Measurements from ENCODE around the gene B3GLCT. TPM values are rescaled to one million over a fixed set of nuclear protein-coding genes. Genes with fewer than 3 reads are reported as not detected.

The B3GLCT gene
- total and polyA plus RNA-seq, 2 experiments from 2014 or later: 5.7 to 10.8 TPM

GRCh38 chr13:31250435-31250834, 50.7 kb downstream of the B3GLCT start:
- H4K20me1 ChIP-seq (ENCODE audit: insufficient read depth, poor library complexity, severe bottlenecking): no peaks in the 10 kb centered on the region

GRCh38 chr13:31261241-31261640, 61.5 kb downstream of the B3GLCT start:
- no peaks in the 10 kb centered on the region for H3K4me1 ChIP-seq (ENCODE audit: insufficient read depth)
- no peaks in the 10 kb centered on the region for H3K9me2 ChIP-seq (replicated peaks; ENCODE audit: insufficient read depth)
- H3K9me3 ChIP-seq (ENCODE audit: low read depth): no peaks in the 10 kb centered on the region
- no peaks in the 10 kb centered on the region for H3K36me3 ChIP-seq (replicated peaks; ENCODE audit: insufficient read depth, low read depth)
- H4K20me1 ChIP-seq (ENCODE audit: insufficient read depth, poor library complexity, severe bottlenecking): no peaks in the 10 kb centered on the region
- DNase-seq (ENCODE audit: low spot score): no peak
- H3K4me3 ChIP-seq: no peak overlapping the region
- H3K27me3 ChIP-seq: no peaks in the 10 kb centered on the region
- no peaks in the 10 kb centered on the region for H3K79me2 ChIP-seq
- 86% methylated on average over 2 of the region's 2 CpGs for whole genome bisulfite sequencing (ENCODE audit: low lambda C conversion rate, missing lambda C conversion rate)
- no peak for TF ChIP-seq EZH2 (IDR thresholded peaks at IDR 0.05; ENCODE audit: borderline replicate concordance)
- no peak for TF ChIP-seq EZH2phosphoT487 (IDR thresholded peaks at IDR 0.05; ENCODE audit: low read depth, severe bottlenecking, unreplicated experiment)
- TF ChIP-seq CTCF (IDR thresholded peaks at IDR 0.05; ENCODE audit: poor library complexity): no peak
- H3K4me2 ChIP-seq: no peak overlapping the region
- no peak overlapping the region for H2AFZ ChIP-seq
- H3K27ac ChIP-seq: no peak overlapping the region

More at GRCh38 chr13:31250435-31250834, 50.7 kb downstream of the B3GLCT start:
- H2AFZ ChIP-seq: no peak overlapping the region
- H3K9me3 ChIP-seq (ENCODE audit: low read depth): no peaks in the 10 kb centered on the region
- H3K27me3 ChIP-seq: no peaks in the 10 kb centered on the region
- TF ChIP-seq EZH2 (IDR thresholded peaks at IDR 0.05; ENCODE audit: borderline replicate concordance) (no peak), EZH2phosphoT487 (IDR thresholded peaks at IDR 0.05; ENCODE audit: low read depth, severe bottlenecking, unreplicated experiment) (no peak), CTCF (IDR thresholded peaks at IDR 0.05; ENCODE audit: poor library complexity) (no peak)
- no peaks in the 10 kb centered on the region for H3K36me3 ChIP-seq (replicated peaks; ENCODE audit: insufficient read depth, low read depth)
- WGBS (ENCODE audit: low lambda C conversion rate, missing lambda C conversion rate): 83% methylated on average over 7 of the region's 7 CpGs
- H3K4me2 ChIP-seq: no peak overlapping the region
- no peaks in the 10 kb centered on the region for H3K79me2 ChIP-seq
- no peaks in the 10 kb centered on the region for H3K4me1 ChIP-seq (ENCODE audit: insufficient read depth)
- no peak overlapping the region for H3K27ac ChIP-seq
- H3K4me3 ChIP-seq: no peak overlapping the region
- no peaks in the 10 kb centered on the region for H3K9me2 ChIP-seq (replicated peaks; ENCODE audit: insufficient read depth)
- no peak for DNase-seq (ENCODE audit: low spot score)

- no peak overlapping the region for H3K4me2 ChIP-seq
- H3K27ac ChIP-seq: no peak overlapping the region
- H4K20me1 ChIP-seq (ENCODE audit: insufficient read depth, poor library complexity, severe bottlenecking): no peaks in the 10 kb centered on the region
- no peaks in the 10 kb centered on the region for H3K9me3 ChIP-seq (ENCODE audit: low read depth)
- no peak for TF ChIP-seq EZH2phosphoT487 (IDR thresholded peaks at IDR 0.05; ENCODE audit: low read depth, severe bottlenecking, unreplicated experiment)
- TF ChIP-seq EZH2 (IDR thresholded peaks at IDR 0.05; ENCODE audit: borderline replicate concordance): no peak
- no peak for TF ChIP-seq CTCF (IDR thresholded peaks at IDR 0.05; ENCODE audit: poor library complexity)
- 100% methylated on average over 1 of the region's 1 CpG for WGBS (ENCODE audit: low lambda C conversion rate, missing lambda C conversion rate)
- DNase-seq (ENCODE audit: low spot score): no peak
- H3K36me3 ChIP-seq (replicated peaks; ENCODE audit: insufficient read depth, low read depth): no peaks in the 10 kb centered on the region
- no peaks in the 10 kb centered on the region for H3K9me2 ChIP-seq (replicated peaks; ENCODE audit: insufficient read depth)
- no peak overlapping the region for H2AFZ ChIP-seq
- no peak overlapping the region for H3K4me3 ChIP-seq
- no peaks in the 10 kb centered on the region for H3K27me3 ChIP-seq
- no peaks in the 10 kb centered on the region for H3K4me1 ChIP-seq (ENCODE audit: insufficient read depth)
- H3K79me2 ChIP-seq: no peaks in the 10 kb centered on the region
Observed at GRCh38 chr13:31263346-31263745, 63.6 kb downstream of the B3GLCT start.

- no peak overlapping the region for H3K4me3 ChIP-seq
- H3K9me3 ChIP-seq (ENCODE audit: low read depth): no peaks in the 10 kb centered on the region
- no peak for DNase-seq (ENCODE audit: low spot score)
- no peak overlapping the region for H3K4me2 ChIP-seq
- H3K79me2 ChIP-seq: no peaks in the 10 kb centered on the region
- H3K9me2 ChIP-seq (replicated peaks; ENCODE audit: insufficient read depth): no peaks in the 10 kb centered on the region
- H2AFZ ChIP-seq: no peak overlapping the region
- 95% methylated on average over 4 of the region's 4 CpGs for WGBS (ENCODE audit: low lambda C conversion rate, missing lambda C conversion rate)
- no peaks in the 10 kb centered on the region for H3K27me3 ChIP-seq
- H3K36me3 ChIP-seq (replicated peaks; ENCODE audit: insufficient read depth, low read depth): no peaks in the 10 kb centered on the region
- TF ChIP-seq CTCF (IDR thresholded peaks at IDR 0.05; ENCODE audit: poor library complexity) (no peak), EZH2 (IDR thresholded peaks at IDR 0.05; ENCODE audit: borderline replicate concordance) (no peak), EZH2phosphoT487 (IDR thresholded peaks at IDR 0.05; ENCODE audit: low read depth, severe bottlenecking, unreplicated experiment) (no peak)
- no peaks in the 10 kb centered on the region for H4K20me1 ChIP-seq (ENCODE audit: insufficient read depth, poor library complexity, severe bottlenecking)
- H3K27ac ChIP-seq: no peak overlapping the region
- no peaks in the 10 kb centered on the region for H3K4me1 ChIP-seq (ENCODE audit: insufficient read depth)
Observed at GRCh38 chr13:31264151-31264550, 64.4 kb downstream of the B3GLCT start.

Data from hepatocyte (in vitro differentiated cells).